ENCODE measurements around the gene CPSF7.

- TF ChIP-seq EZH2 (IDR thresholded peaks at IDR 0.05; ENCODE audit: insufficient read depth, poor library complexity, severe bottlenecking), result no peak
- no peak for TF ChIP-seq EZH2phosphoT487 (IDR thresholded peaks at IDR 0.05; ENCODE audit: insufficient read depth, low read depth)
Measured at GRCh38 chr11:61362542-61362875, 67.3 kb downstream of the CPSF7 start.
